NCI-H510A (cell line): Measurements from ENCODE around the gene TRIM25.

Source experiments
- DNase-seq: peaks from one replicate; lab custom pipeline; 2025; lab: John Stamatoyannopoulos, UW

TRIM25 gene

GRCh38 chr17:56866496-56866895, 47.4 kb downstream of the TRIM25 start:
- DNase-seq = no peak

DNA sequence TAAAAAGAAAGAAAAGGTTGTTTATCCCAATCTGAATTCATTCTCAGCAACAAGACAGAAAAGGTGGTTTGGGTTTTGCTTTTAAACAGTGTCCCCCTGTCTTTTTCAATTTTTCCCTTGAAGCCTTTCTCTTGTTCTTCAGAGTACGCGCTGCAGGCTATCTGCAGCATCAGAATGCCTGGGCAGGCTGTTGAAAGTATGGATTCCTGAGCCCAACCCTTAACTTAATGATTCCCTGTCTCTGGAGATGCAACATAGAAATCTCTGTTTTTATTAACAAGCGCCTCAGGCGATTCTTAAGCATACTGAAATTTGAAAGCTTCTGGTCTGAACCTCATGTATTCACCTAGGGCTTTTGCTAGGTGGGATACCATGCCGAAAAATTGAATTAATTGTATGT, 47.8 kb downstream of the TRIM25 start:
- DNase-seq = no peak

GRCh38 chr17:56863974-56864373, 49.9 kb downstream of the TRIM25 start:
- DNase-seq = no peak

- no peak for DNase-seq
These were observed 52.0 kb downstream of the TRIM25 start for GRCh38 chr17:56861899-56862298.

- DNase-seq = no peak
These were observed 62.8 kb downstream of the TRIM25 start for GRCh38 chr17:56851008-56851407.

DNA sequence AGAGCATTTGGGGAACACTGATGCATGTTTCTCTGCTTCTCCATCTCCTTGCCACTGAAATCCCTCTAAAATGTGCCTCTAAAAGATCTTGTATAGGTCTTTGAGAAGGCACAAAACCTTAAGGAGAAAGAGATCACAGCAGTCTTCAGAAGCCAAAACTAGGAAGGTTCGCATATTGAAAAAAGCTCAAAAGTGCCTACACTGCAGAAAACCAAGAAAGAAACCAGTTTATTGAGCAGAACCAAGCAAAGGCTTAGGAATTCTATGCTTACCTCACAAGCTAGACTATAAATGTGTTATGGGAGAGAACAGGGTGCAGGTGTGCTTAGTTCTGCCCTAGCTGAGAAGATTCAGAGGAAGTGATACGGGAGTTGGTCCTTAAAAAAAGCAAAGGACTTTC, 63.3 kb downstream of the TRIM25 start:
- DNase-seq = no peak

GRCh38 chr17:56849131-56849530, 64.7 kb downstream of the TRIM25 start:
- DNase-seq = no peak

DNA sequence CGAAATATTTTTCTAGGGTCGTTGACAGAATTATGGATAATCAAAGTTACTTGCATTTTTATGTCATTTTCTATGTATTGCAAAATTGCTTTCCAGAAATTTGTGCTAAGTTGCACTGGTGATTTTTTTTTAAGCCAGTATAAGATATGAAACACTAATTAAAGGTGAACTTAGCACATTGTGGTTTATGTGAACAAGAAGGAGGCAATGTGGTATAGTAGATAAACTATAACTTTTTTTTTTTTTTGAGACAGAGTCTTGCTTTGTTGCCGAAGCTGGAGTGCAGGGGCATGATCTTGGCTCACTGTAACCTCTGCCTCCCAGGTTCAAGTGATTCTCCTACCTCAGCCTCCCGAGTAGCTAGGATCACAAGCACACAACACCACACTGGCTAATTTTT, 66.7 kb downstream of the TRIM25 start:
- DNase-seq = no peak

DNA sequence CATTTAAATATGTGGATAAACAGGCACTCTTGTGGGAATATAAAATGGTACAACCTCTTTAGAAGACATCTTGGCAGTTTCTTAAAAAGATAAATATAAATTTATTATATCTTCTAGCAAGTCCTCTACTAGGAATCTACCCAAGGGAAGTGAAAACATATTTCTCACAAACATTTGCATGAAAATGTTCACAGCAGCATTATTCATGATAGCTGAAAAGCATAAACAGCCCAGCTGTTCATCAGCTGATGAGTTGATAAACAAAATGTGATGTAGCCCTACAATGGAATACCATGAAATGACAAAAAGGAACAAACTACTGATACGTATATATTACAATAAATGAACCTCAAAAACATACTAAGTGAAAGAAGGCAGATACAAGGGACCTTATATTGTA, 67.9 kb downstream of the TRIM25 start:
- no peak for DNase-seq

DNA sequence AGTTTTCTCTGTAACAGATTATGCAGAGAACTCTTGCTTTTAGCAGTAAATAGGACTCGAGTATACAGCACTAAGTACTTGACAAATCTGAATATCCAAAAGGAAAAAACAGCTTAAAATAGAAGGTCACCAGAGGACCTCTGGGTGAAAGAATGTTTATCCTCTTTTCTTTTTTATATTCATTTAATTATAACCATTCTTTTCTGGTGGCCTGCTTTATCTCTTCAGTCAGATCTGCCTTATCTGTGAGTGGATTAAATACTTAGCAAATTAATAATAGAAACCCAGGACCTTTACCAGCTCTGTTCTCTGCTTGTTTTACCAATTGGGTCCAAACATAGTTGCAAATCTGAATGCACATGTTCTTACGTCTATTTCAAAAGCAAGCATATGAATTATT, 71.3 kb downstream of the TRIM25 start:
- no peak for DNase-seq

GRCh38 chr17:56838687-56839086, 75.2 kb downstream of the TRIM25 start:
- no peak for DNase-seq
